Esophagus squamous epithelium (tissue), 4 donors: ENCODE measurements around the gene SF3A2.

Experiments
- CTCF ChIP-seq, 6 experiments: fragments of 450-650 bp in 4 of 6; fragments of 200-600 bp in 2 of 6; sonication (generic) in 2 of 6; IDR thresholded peaks; one replicate each; pipeline ENCODE4 v1.5.1; 2016 to 2019; ENCODE audit warnings: antibody characterized with exemption in 6 of 6, mild to moderate bottlenecking in 4 of 6, moderate library complexity in 4 of 6
- POLR2A ChIP-seq, 4 donors: fragments of 450-650 bp; IDR thresholded peaks; one replicate each; pipeline ENCODE4 v1.6.1; 2017; ENCODE audit warnings: antibody characterized with exemption in 4 of 4, mild to moderate bottlenecking in 4 of 4, moderate library complexity in 3 of 4

GRCh38 chr19:2212861-2213711 is 23.5 kb upstream of the SF3A2 start:
- TF ChIP-seq POLR2A (IDR thresholded peaks at IDR 0.05) = no peak
- no peak for TF ChIP-seq CTCF (IDR thresholded peaks at IDR 0.05)
